Measurements from ENCODE around the gene ZNF750.

Gene ZNF750

DNA sequence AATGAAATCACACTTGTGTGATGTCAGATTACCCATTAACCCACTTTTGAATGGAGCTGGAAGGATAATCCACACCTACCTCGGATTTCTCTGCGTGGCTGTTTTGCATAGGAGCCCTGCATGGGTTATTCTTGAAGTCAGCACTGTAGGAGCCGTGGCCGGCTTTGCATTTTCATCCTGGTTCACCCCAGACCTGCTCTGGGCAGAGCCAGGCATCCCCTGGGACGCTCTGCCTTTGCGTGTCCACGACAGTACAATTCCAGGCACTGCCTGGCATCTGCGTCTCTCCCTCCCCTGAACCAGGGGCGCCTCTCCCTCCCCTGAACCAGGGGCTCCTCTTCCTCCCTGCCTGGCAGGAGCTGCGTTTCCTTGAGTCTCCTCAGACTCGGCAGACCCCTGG lies 29.7 kb upstream of the ZNF750 start:
- no peak for DNase-seq (ENCODE audit: low read depth in 1 of 2, low spot score in 1 of 2)
- TF ChIP-seq SPI1 (IDR thresholded peaks at IDR 0.05; ENCODE audit: borderline replicate concordance, low read depth) (no peak), GABPA (IDR thresholded peaks at IDR 0.05; ENCODE audit: low read depth) (no peak), POLR2AphosphoS5 (IDR thresholded peaks at IDR 0.05; ENCODE audit: low read depth) (no peak)
- TF ChIP-seq, protein P1, sequence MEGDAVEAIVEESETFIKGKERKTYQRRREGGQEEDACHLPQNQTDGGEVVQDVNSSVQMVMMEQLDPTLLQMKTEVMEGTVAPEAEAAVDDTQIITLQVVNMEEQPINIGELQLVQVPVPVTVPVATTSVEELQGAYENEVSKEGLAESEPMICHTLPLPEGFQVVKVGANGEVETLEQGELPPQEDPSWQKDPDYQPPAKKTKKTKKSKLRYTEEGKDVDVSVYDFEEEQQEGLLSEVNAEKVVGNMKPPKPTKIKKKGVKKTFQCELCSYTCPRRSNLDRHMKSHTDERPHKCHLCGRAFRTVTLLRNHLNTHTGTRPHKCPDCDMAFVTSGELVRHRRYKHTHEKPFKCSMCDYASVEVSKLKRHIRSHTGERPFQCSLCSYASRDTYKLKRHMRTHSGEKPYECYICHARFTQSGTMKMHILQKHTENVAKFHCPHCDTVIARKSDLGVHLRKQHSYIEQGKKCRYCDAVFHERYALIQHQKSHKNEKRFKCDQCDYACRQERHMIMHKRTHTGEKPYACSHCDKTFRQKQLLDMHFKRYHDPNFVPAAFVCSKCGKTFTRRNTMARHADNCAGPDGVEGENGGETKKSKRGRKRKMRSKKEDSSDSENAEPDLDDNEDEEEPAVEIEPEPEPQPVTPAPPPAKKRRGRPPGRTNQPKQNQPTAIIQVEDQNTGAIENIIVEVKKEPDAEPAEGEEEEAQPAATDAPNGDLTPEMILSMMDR (IDR thresholded peaks at IDR 0.05; ENCODE audit: insufficient read depth, low read length), result no peak
- TF ChIP-seq, protein P2, sequence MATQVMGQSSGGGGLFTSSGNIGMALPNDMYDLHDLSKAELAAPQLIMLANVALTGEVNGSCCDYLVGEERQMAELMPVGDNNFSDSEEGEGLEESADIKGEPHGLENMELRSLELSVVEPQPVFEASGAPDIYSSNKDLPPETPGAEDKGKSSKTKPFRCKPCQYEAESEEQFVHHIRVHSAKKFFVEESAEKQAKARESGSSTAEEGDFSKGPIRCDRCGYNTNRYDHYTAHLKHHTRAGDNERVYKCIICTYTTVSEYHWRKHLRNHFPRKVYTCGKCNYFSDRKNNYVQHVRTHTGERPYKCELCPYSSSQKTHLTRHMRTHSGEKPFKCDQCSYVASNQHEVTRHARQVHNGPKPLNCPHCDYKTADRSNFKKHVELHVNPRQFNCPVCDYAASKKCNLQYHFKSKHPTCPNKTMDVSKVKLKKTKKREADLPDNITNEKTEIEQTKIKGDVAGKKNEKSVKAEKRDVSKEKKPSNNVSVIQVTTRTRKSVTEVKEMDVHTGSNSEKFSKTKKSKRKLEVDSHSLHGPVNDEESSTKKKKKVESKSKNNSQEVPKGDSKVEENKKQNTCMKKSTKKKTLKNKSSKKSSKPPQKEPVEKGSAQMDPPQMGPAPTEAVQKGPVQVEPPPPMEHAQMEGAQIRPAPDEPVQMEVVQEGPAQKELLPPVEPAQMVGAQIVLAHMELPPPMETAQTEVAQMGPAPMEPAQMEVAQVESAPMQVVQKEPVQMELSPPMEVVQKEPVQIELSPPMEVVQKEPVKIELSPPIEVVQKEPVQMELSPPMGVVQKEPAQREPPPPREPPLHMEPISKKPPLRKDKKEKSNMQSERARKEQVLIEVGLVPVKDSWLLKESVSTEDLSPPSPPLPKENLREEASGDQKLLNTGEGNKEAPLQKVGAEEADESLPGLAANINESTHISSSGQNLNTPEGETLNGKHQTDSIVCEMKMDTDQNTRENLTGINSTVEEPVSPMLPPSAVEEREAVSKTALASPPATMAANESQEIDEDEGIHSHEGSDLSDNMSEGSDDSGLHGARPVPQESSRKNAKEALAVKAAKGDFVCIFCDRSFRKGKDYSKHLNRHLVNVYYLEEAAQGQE (IDR thresholded peaks at IDR 0.05; ENCODE audit: insufficient replicate concordance, low read depth), result no peak
- H3K4me3 ChIP-seq (replicated peaks; ENCODE audit: insufficient read depth, low read length), result no peak overlapping the region
- H3K27ac ChIP-seq (replicated peaks), result no peak overlapping the region
- no peaks in the 10 kb centered on the region for H3K27me3 ChIP-seq (ENCODE audit: insufficient read depth, poor library complexity, severe bottlenecking)

DNA sequence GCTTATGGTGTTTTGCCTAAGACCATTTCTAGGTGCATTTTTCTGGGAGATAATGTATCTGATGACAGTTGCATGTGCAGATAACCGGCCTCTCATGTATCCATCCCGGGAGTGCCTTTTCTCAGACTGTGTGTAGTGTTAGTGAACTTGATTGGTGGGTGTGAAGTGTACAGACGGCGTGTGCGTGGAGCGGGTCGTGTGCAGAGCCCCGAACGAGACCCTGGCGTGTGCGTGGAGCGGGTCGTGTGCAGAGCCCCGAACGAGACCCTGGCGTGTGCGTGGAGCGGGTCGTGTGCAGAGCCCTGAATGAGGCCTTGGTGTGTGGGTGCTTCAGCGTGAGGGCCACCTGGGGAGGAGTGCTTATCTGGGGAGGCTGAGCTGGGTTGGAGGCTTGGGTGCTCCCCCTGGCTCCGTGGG lies 28.9 kb upstream of the ZNF750 start:
- no peak for DNase-seq (ENCODE audit: low read depth in 1 of 2, low spot score in 1 of 2)
- TF ChIP-seq GABPA (IDR thresholded peaks at IDR 0.05; ENCODE audit: low read depth) (no peak), POLR2AphosphoS5 (IDR thresholded peaks at IDR 0.05; ENCODE audit: low read depth) (no peak), SPI1 (IDR thresholded peaks at IDR 0.05; ENCODE audit: borderline replicate concordance, low read depth) (no peak)
- TF ChIP-seq, protein P2 (IDR thresholded peaks at IDR 0.05; ENCODE audit: insufficient replicate concordance, low read depth), result no peak
- TF ChIP-seq, protein P1 (IDR thresholded peaks at IDR 0.05; ENCODE audit: insufficient read depth, low read length), result no peak
- Histone ChIP-seq H3K4me3 (replicated peaks; ENCODE audit: insufficient read depth, low read length) (no peak overlapping the region), H3K27me3 (ENCODE audit: insufficient read depth, poor library complexity, severe bottlenecking) (no peaks in the 10 kb centered on the region), H3K27ac (replicated peaks) (no peak overlapping the region)

DNA sequence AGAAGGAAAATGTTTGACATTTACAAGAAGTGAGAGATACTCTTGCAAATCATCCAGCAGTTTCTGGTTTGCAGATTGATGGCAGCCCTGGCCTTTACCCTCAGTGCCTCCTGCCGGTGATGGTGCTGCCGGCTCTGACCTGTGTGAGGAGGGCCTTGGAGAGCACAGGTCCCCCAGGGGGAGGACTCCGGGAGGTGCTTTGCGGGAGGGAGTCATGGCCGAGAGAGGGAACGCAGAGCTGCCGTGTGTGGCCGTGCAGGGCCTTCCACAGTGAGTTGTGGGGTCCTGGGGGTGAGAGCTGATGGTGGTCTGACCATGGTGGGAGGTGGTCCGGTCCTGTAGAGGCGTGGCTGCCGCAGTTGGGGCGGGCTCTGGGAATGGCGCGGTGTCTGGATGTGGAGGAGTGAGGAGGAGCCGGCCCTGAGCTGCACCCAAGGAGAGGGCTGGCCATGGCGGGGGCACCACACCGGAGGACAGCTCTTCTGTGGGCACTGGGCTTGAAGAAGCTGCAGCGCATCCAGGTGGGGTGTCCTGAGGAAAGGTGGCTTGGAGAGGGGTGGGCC lies 28.0 kb upstream of the ZNF750 start:
- no peak for DNase-seq (ENCODE audit: low read depth in 1 of 2, low spot score in 1 of 2)
- TF ChIP-seq POLR2AphosphoS5 (IDR thresholded peaks at IDR 0.05; ENCODE audit: low read depth), result no peak
- TF ChIP-seq, protein P2 (IDR thresholded peaks at IDR 0.05; ENCODE audit: insufficient replicate concordance, low read depth), result no peak
- TF ChIP-seq, protein P1 (IDR thresholded peaks at IDR 0.05; ENCODE audit: insufficient read depth, low read length), result no peak
- no peak for TF ChIP-seq GABPA (IDR thresholded peaks at IDR 0.05; ENCODE audit: low read depth)
- no peak for TF ChIP-seq SPI1 (IDR thresholded peaks at IDR 0.05; ENCODE audit: borderline replicate concordance, low read depth)
- no peak overlapping the region for H3K4me3 ChIP-seq (replicated peaks; ENCODE audit: insufficient read depth, low read length)
- no peak overlapping the region for H3K27ac ChIP-seq (replicated peaks)
- no peaks in the 10 kb centered on the region for H3K27me3 ChIP-seq (ENCODE audit: insufficient read depth, poor library complexity, severe bottlenecking)

Data from HL-60 (cell line).